GM12878 (cell line): Measurements from ENCODE around the gene SHD. TPM values are rescaled to one million over a fixed set of nuclear protein-coding genes. Genes with fewer than 3 reads are reported as not detected.

ENCODE experiments used
- ATAC-seq: fragments of 200-7000 bp; cut with Tn5 transposase; 3 replicates; pipeline ENCODE4 v1.9.1; 2020; ENCODE audit warnings: mild to moderate bottlenecking, moderate library complexity
- BruUV-seq: library from RNA; stranded (reverse); fragments of 400-500 nt; replicated peaks from 2 replicates; lab custom pipeline; 2021; lab: Mats Ljungman, UMichigan
- CTCF ChIA-PET: fragments of 300-600 bp; sonication (Branson Sonifier 250); formaldehyde crosslinking; extraction: SDS; loops from one replicate; lab custom pipeline; 2021; ENCODE audit warnings: inconsistent platforms; lab: Yijun Ruan, JAX
- POLR2A ChIA-PET: fragments of 350-600 bp; formaldehyde crosslinking; extraction: SDS; loops from one replicate; lab custom pipeline; 2021; ENCODE audit warnings: inconsistent platforms; lab: Charles Lee
- RAD21 ChIA-PET: fragments of 300-600 bp; sonication (Branson Sonifier 250); formaldehyde crosslinking; loops from one replicate; lab custom pipeline; 2023; ENCODE audit warnings: antibody characterized with exemption; ENCODE audit not compliant: unreplicated experiment; lab: Charles Lee
- SMC1A ChIA-PET: fragments of 300-600 bp; sonication (Branson Sonifier 250); formaldehyde crosslinking; loops from one replicate; lab custom pipeline; 2023; ENCODE audit not compliant: unreplicated experiment, uncharacterized antibody; lab: Charles Lee
- DNase-seq: peaks from one replicate; pipeline ENCODE4 v3.0.0-alpha.2; 2011; ENCODE audit warnings: low read depth, low spot score
- FAIRE-seq: peaks from 3 replicates; lab custom pipeline; 2011; peaks lifted over from hg19 to GRCh38; lab: Jason Lieb, UNC
- H2AFZ ChIP-seq: 2 replicates; pipeline ENCODE4 v1.6.0; 2011; ENCODE audit warnings: low read depth, low read length, control low read depth; ENCODE audit not compliant: control insufficient read depth
- H3K27ac ChIP-seq: 2 replicates; pipeline ENCODE4 v1.5.1; 2011; ENCODE audit warnings: control low read depth; ENCODE audit not compliant: control insufficient read depth, insufficient read depth
- H3K27me3 ChIP-seq, 2 experiments: replicated peaks in 1 of 2; 2 replicates each; pipeline versions ENCODE4 v1.6.0 to v1.6.1; 2011; ENCODE audit warnings: low read length in 1 of 2; ENCODE audit not compliant: control insufficient read depth in 2 of 2, insufficient read depth in 2 of 2
- H3K36me3 ChIP-seq, 2 experiments: 2 replicates each; pipeline ENCODE4 v1.5.1; 2011; ENCODE audit warnings: low read length in 1 of 2; ENCODE audit not compliant: control insufficient read depth in 2 of 2, insufficient read depth in 2 of 2
- H3K4me1 ChIP-seq: 2 replicates; pipeline ENCODE4 v1.6.1; 2011; ENCODE audit warnings: mild to moderate bottlenecking, low read length, moderate library complexity, mixed read lengths; ENCODE audit not compliant: control insufficient read depth, insufficient read depth
- H3K4me2 ChIP-seq: 2 replicates; pipeline ENCODE4 v1.6.0; 2011; ENCODE audit warnings: control low read depth; ENCODE audit not compliant: control insufficient read depth, insufficient read depth
- H3K4me3 ChIP-seq: fragments of 200-600 bp; sonication (generic); 2 replicates; pipeline ENCODE4 v1.5.1; 2016
- H3K79me2 ChIP-seq: 2 replicates; pipeline ENCODE4 v1.6.0; 2011; ENCODE audit warnings: low read length; ENCODE audit not compliant: control insufficient read depth, insufficient read depth
- H3K9ac ChIP-seq: 2 replicates; pipeline ENCODE4 v1.8.0; 2011; ENCODE audit warnings: low read length, control low read depth, mixed read lengths; ENCODE audit not compliant: control insufficient read depth, insufficient read depth
- H3K9me3 ChIP-seq: replicated peaks from 3 replicates; pipeline ENCODE4 v1.5.1; 2011; ENCODE audit warnings: mild to moderate bottlenecking, low read length; ENCODE audit not compliant: control insufficient read depth, insufficient read depth
- H4K20me1 ChIP-seq: 2 replicates; pipeline ENCODE4 v1.6.0; 2011; ENCODE audit not compliant: control insufficient read depth, insufficient read depth
- IKZF2 ChIP-seq, 2 experiments: fragments of 450-650 bp; IDR thresholded peaks; 2 replicates each; pipeline ENCODE4 v1.6.1; 2017; ENCODE audit warnings: mild to moderate bottlenecking in 2 of 2, moderate library complexity in 2 of 2
- NBN ChIP-seq: fragments of 450-650 bp; IDR thresholded peaks from 2 replicates; pipeline ENCODE4 v1.6.1; 2016
- TAF1 ChIP-seq: IDR thresholded peaks from 2 replicates; pipeline ENCODE4 v1.6.1; 2011; ENCODE audit warnings: mild to moderate bottlenecking, low read depth, low read length, borderline replicate concordance
- WGBS: methylation state at CpG from one replicate; pipeline ENCODE4 v1.1.6; 2016; ENCODE audit warnings: low lambda C conversion rate; ENCODE audit not compliant: insufficient replicate concordance, insufficient coverage; ENCODE audit errors: missing lambda C conversion rate; 5-methylcytosine and 5-hydroxymethylcytosine counted together
- in situ Hi-C: fragments of 300-500 bp; cut with MboI; formaldehyde crosslinking; loops from 9 replicates; pipeline ENCODE4 v1.14.3; 2018; ENCODE audit warnings: mixed read lengths
- intact Hi-C: fragments of 100-400 bp; cut with micrococcal nuclease; formaldehyde crosslinking; loops from one replicate; pipeline ENCODE4 v1.14.2; 2022; ENCODE audit not compliant: unreplicated experiment
- polyA plus RNA-seq, 11 experiments: library from polyadenylated mRNA; depleted of rRNA in 4 of 11; unstranded in 6 of 11; stranded (reverse) in 5 of 11; fragments of >200 nt; fragmentation: Nextera tagmentation in 4 of 11; fragmentation: Illumina TruSeq in 1 of 11; extraction: Ambion mirVana in 4 of 11; extraction: Trizol in 1 of 11; gene quantifications; 1 replicate in 1 of 11; 2 replicates in 10 of 11; pipeline versions ENCODE4 v1.2.1 to v1.2.3, GENCODE V29; 2011 to 2016; ENCODE audit warnings: inconsistent platforms in 2 of 11, missing spikeins in 2 of 11, low read depth in 1 of 11
- total RNA-seq, 4 experiments: library from RNA; depleted of rRNA in 3 of 4; stranded (reverse); fragments of >200 nt in 3 of 4; fragmentation: Illumina TruSeq in 1 of 4; extraction: Trizol in 1 of 4; gene quantifications; 2 replicates each; pipeline versions ENCODE4 v1.2.1 to v1.2.3, GENCODE V29; 2013 to 2021
- TF ChIP-seq, protein P1 (sequence below): fragments of 450-650 bp; IDR thresholded peaks from 2 replicates; pipeline ENCODE4 v1.6.1; 2017; ENCODE audit warnings: low read depth, mild to moderate bottlenecking, moderate library complexity
- TF ChIP-seq, protein P2 (sequence below): fragments of 450-650 bp; IDR thresholded peaks from 2 replicates; pipeline ENCODE4 v1.6.1; 2016; ENCODE audit warnings: mild to moderate bottlenecking

The SHD gene
- total and polyA plus RNA-seq, 10 of the 15 experiments (the other 5 are each of a cell fraction or from before 2014, with no cell fraction given): 0.09 TPM; not detected in 9

GRCh38 chr19:4337906-4338440 is 58.9 kb downstream of the SHD start:
- no peaks in the 10 kb centered on the region for H3K79me2 ChIP-seq
- TF ChIP-seq NBN (no peak), IKZF2 (IDR thresholded peaks at IDR 0.05) (peak in 1 of 2 experiments; percentile 28; a peak in 1 of 4 replicates), TAF1 (0 out of 2 replicates have a peak, but pooled peaks have one; percentile 30)
- TF ChIP-seq, protein P1, sequence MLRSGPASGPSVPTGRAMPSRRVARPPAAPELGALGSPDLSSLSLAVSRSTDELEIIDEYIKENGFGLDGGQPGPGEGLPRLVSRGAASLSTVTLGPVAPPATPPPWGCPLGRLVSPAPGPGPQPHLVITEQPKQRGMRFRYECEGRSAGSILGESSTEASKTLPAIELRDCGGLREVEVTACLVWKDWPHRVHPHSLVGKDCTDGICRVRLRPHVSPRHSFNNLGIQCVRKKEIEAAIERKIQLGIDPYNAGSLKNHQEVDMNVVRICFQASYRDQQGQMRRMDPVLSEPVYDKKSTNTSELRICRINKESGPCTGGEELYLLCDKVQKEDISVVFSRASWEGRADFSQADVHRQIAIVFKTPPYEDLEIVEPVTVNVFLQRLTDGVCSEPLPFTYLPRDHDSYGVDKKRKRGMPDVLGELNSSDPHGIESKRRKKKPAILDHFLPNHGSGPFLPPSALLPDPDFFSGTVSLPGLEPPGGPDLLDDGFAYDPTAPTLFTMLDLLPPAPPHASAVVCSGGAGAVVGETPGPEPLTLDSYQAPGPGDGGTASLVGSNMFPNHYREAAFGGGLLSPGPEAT: peak; percentile 27; the same call in 1 of the 2 replicates
- TF ChIP-seq, protein P2, sequence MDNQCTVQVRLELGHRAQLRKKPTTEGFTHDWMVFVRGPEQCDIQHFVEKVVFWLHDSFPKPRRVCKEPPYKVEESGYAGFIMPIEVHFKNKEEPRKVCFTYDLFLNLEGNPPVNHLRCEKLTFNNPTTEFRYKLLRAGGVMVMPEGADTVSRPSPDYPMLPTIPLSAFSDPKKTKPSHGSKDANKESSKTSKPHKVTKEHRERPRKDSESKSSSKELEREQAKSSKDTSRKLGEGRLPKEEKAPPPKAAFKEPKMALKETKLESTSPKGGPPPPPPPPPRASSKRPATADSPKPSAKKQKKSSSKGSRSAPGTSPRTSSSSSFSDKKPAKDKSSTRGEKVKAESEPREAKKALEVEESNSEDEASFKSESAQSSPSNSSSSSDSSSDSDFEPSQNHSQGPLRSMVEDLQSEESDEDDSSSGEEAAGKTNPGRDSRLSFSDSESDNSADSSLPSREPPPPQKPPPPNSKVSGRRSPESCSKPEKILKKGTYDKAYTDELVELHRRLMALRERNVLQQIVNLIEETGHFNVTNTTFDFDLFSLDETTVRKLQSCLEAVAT: peak; percentile 51; the same call in 1 of the 2 replicates
- H3K4me3 ChIP-seq: peak overlapping the region; percentile 85
- intact Hi-C loops: no loop called here
- in situ Hi-C loops: no loop called here
- H3K4me2 ChIP-seq: peak overlapping the region; percentile 87
- TSS peak; percentile 74 for BruUV-seq
- H3K9me3 ChIP-seq: no peaks in the 10 kb centered on the region
- no peaks in the 10 kb centered on the region for H3K27me3 ChIP-seq
- H4K20me1 ChIP-seq: no peaks in the 10 kb centered on the region
- 32% methylated on average over 14 of the region's 14 CpGs for WGBS
- H3K27ac ChIP-seq: peak overlapping the region; percentile 81
- peak overlapping the region; percentile 83 for H2AFZ ChIP-seq
- RAD21 ChIA-PET: no interaction called here
- H3K4me1 ChIP-seq: peaks cover 7% of the 10 kb centered on the region
- DNase-seq (no peak), FAIRE-seq (no peak), ATAC-seq (no peak)
- no peaks in the 10 kb centered on the region for H3K36me3 ChIP-seq
- CTCF ChIA-PET: interaction anchor here (1.0 to 2.4 kb wide), 3 partner anchors 14 to 71 kb away, joined by 3 to 10 read pairs (median 5); no protein-coding TSS in a partner anchor
- POLR2A ChIA-PET: interaction anchor here (0.5 to 0.8 kb wide), 2 partner anchors 30 to 61 kb away, joined by 3 read pairs; no protein-coding TSS in a partner anchor
- H3K9ac ChIP-seq: peak overlapping the region; percentile 72
- SMC1A ChIA-PET: interaction anchor here (0.6 to 2.3 kb wide), 3 partner anchors 14 to 399 kb away, joined by 4 to 8 read pairs (median 4); partner anchors contain the start of gene CHAF1A
